ENCODE measurements around the gene PDXDC1.
A peak's percentile ranks its signal among the peaks of the same experiment; 100 is the strongest.
"Not testable (repeated sequence)": the region's sequence is repeated elsewhere in the genome, so short reads cannot be mapped to it uniquely, and the experiment has no call there.

PDXDC1 gene

DNA sequence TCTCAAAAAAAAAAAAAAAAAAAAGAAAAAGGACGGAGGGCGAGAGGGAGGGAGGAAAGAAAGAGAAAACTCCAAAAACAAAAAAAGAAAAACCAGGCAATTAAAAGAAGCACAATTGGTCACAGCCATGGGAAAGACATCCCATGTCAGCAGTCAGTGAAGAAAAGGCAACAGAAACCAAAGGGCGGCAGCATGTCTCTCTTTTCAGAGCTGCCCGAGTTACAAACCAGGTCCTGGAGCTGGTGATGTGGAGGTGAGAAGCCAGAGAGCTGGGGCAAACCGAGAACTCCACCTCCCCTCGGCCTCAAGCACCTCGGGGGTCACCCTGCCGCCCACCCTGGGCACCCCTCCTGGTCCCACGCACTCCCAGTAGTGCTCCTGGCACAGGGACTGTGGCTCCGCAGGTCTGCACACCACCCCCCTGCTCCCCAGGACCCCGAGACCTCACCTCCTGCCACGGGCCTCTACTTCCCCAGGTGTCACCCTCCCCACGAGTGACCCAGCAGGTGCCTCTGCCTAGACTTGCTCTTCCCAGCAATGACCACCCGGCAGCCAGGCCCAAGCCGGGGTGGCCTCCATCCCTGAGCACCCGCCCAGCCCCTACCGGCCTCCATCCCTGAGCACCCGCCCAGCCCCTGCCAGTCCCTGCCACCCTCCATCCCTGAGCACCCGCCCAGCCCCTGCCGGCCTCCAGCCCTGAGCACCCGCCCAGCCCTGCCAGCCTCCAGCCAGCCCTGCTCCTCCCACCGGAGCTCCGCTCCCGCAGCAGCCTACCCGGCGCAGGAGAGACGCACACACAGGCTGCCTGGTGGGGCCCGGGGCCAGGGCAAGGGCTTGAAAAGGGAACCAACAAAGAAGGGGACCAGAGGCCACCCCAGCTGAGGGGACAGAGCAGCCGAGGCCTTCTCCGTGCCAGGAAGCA lies 165.9 kb downstream of the PDXDC1 start:
- not testable (repeated sequence) for DNase-seq

- no peak for DNase-seq
These were observed 166.8 kb downstream of the PDXDC1 start for GRCh38 chr16:15141586-15141985.

DNA sequence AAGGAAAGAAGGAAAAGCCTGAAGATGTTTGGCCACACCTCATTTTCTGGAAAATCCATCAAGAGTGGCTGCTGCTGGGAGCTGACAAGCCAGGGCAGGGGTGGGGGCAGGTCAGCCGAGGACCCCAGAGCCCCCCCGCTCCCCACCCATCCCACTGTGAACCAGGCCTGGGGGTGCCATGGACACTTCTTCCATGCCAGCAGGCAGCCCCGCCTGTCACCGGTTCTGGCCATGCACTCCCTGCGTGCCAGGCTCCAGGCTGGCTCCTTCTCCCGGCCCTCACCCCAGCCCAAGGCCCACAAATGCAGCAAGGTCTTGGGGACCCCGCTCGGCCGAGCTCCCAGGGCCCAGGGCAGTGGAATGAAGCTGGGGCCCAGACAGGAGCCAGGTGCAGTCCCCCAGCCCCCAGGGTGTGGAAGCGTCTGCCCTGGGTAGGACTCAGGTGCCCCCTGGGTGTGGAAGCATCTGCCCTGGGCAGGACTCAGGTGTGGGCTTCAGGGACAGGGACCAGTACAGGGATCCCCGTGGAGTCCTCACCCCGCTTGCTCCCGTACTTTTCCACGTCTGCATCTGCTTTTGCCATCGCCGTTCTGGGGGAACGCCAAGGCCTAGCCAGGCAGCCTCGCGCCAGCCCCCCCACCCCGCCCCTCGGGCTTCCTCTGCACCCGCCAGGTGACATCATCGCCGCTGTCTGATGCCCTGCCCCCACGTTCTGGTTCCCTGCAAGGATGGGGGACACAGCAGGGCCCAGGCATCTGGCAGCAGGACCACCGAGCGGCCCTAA lies 167.5 kb downstream of the PDXDC1 start:
- DNase-seq: not testable (repeated sequence)

- not testable (repeated sequence) for DNase-seq
These were observed 168.2 kb downstream of the PDXDC1 start for GRCh38 chr16:15142891-15143600.

DNA sequence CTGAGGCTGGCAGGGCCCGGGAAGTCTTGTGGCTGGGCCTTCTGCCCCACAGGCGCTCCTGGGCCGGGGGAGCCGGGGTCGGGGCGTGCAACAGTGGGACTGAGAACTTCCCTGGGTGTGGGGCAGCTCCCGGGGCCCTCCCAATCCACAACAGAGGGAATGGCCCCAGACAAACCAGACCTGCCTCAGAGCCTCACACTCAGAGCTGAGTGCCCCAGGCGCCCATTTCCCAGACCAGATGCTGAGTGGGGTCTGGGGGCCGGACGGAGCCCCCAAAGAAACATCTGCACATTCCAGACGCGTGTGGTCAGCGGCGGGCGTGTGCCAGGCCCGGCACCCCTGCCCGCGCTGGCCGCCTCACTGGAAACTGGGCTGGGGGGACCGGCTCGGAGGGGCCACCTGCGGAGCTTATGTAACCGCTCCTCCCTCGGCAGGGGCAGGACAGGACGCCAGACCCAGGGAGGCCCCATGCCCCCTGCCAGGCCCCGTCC lies 168.8 kb downstream of the PDXDC1 start:
- DNase-seq: not testable (repeated sequence)

- DNase-seq: not testable (repeated sequence)
These were observed 169.3 kb downstream of the PDXDC1 start for GRCh38 chr16:15144092-15144631.

DNA sequence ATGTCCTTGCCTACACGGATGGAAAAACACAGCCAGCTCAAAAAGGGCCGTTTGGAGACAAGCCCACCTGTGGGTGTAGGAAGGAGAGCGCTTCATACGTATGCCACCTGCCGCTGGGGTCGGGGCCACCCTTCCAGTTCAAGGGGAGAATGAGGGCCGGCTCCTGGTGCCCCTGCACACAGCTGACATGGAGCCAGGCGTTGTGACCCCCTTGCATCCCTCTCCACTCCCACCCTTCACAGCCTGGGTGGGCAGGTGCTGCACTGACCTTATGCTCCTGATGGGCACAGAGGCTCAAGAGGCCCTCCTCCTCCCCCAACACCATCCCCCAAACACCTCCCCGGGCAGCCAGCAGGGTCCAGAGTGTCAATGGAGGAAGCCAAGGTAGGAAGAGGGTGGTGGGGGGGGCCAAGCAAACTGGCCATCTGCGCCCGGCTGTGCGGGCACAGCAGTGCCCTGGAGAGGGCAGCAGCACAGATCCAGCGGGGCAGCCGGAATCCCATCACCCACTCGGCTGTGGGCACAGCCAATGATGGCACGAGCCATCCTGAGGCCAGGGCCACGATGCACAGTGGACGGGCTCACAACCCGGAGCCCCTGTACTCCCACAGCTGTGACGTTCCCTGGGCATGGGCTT lies 170.1 kb downstream of the PDXDC1 start:
- DNase-seq: not testable (repeated sequence)

DNA sequence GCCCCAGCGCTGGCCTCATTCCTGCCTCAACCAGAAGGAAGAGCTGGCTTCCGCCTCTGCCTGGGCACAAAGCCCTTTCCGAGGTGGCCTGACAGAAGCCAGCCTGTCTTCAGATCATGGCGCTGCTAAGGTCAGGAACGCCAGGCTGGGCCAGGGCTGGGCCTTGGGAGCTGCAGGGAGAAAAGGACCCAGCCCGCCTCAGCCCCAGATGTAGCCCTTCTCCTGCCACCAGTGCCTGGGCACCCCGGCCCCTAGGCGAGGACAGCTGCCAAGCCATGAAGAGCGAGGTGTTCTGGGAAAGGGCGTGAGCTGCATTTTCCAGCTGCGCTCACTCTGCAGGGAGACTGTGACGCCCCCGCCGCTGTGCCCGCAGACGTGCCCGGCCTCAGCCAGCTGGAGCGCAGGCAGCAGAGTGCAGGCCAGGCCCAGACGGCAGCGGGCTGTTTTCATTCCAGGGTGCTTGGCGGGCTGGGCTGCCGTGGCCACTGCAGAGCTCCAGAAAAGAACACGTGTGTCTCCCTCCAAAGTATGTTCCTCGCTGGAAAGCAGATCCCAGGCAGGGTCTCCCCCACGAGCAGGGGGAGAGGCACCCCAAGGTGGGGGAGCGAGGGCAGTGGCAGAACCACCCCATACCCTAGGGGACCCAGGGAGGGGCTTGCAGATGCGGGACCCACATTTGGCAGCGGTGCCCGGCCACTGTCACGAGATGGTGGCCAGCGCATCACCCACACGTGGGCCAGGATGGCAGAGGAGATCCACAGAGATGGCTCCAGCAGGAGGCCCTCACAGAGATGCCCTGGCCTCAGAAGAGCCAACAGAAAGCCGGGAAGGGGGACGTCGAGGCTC lies 170.8 kb downstream of the PDXDC1 start:
- DNase-seq: not testable (repeated sequence)

GRCh38 chr16:15146264-15146662 lies 171.4 kb downstream of the PDXDC1 start:
- DNase-seq: not testable (repeated sequence)

DNA sequence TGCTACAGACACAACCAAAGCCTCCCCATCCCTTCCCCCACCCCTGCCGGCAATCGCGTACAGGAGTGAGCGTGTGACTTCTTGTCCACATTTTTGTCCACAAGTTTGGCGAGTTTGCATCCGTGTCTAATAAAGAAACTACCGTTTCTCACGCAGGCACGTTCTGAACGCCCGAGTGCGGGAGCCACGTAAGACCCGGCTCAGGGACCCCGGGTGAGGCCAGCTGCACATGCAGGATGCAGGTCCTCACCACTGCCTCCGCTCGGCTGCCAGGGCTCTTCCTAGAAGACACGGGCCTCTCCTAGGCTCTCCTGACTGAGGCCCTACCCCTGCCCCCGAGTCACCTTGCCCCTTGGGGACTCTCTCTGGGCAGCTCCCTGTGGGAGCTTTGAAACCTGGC lies 174.0 kb downstream of the PDXDC1 start:
- DNase-seq: not testable (repeated sequence)

GRCh38 chr16:15149260-15149659 lies 174.4 kb downstream of the PDXDC1 start:
- DNase-seq: not testable (repeated sequence)

GRCh38 chr16:15154005-15154404 lies 179.2 kb downstream of the PDXDC1 start:
- peak; percentile 26 to 39 for DNase-seq

DNA sequence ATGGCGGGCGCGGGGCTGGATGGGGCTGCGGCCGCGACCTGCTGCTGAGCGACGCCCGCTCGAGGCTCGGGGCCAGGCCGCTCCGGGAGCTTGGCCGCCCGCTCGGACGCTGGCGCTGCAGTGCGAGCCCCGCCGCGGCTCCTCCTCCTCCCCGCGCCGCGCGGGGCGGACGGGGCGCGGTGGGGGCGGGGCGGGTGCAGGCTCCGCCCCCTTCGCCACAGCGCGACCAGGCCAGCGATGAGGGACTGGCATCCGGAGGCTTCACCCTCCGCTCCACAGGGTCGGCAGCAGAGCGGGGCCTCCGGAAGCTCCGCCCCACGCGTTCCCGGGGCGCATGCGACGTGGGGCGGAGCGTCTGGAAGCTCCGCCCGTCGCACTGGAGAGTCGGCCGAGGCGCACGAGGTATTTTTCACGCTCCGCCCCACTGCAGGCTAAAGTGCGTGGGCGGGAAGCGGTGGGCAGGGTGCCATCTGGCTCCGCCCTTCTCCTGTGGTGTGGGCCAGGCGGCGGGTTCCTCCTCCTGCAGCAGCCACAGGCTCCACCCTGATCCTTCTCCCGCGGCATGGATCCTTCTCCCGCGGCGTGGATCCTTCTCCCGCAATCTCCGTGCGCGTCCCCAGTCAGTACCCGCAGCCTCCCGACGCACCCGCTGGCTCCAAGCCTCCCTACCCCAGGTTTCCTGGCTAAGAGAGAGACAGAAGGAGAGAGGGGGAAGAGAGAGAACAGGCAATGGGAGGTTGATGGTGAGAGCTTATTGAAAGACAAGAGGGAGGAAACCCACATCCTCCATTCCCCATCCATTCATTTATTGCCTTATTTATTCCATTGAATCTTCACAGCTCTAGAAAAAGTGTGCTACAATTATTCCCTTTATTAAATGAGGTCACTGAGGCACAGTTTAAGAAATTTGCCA lies 180.1 kb downstream of the PDXDC1 start:
- DNase-seq: peak; percentile 84 to 89

DNA sequence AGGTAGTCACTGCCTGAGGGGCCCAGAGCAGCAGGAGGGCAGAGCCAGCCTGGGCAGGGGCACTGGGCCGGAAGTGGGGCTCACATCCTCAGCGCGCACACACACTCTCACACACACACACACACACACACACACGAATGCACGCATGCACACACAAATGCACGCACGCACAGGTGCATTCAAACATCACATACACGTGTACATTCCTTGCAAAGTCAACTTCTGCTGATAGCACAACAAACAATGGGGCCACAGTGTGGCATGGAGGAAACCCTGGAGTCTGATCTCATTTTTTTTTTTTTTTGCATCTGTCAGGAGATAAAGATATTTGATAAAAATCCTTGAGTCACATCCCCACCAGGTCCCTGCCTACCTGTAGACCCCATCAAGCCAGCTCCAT lies 182.8 kb downstream of the PDXDC1 start:
- DNase-seq: not testable (repeated sequence)

DNA sequence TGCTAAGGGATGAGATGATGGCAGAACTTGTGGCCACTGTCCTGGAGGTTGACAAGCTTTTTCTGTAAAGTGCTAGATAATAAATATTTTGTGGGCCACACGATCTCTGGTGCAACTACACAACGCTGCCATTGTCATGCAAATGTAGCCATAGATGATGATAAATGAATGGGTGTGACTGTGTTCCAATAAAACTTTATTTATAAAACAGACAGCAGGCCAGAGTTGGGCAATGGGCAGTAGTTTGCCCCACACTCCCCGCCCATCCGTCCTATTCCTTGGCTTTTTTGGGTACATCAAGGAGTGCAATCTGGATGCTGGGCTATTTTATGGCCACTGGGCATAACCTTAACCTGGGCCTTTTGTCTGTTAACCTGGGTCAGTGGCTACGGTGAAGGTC lies 184.8 kb downstream of the PDXDC1 start:
- not testable (repeated sequence) for DNase-seq

DNA sequence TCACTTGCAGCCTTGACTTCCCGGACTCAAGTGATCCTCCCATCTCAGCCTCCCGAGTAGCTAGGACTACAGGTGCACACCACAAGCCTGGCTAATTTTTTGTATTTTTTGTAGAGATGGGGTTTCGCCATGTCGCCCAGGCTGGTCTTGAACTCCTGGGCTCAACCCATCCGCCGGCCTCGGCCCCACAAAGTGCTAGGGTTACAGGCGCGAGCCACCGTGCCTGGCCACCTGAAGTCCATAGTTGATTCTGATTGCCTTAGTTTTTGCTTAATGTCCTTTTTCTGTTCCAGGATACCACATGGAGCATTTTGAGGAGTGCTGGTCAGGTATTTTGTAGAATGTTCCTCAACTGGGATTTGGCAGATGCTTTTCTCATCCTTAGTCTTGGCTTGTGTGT lies 185.7 kb downstream of the PDXDC1 start:
- DNase-seq: not testable (repeated sequence)

- not testable (repeated sequence) for DNase-seq
These were observed 188.2 kb downstream of the PDXDC1 start for GRCh38 chr16:15163055-15163454.

- DNase-seq: not testable (repeated sequence)
These were observed 191.4 kb downstream of the PDXDC1 start for GRCh38 chr16:15166177-15166576.

DNA sequence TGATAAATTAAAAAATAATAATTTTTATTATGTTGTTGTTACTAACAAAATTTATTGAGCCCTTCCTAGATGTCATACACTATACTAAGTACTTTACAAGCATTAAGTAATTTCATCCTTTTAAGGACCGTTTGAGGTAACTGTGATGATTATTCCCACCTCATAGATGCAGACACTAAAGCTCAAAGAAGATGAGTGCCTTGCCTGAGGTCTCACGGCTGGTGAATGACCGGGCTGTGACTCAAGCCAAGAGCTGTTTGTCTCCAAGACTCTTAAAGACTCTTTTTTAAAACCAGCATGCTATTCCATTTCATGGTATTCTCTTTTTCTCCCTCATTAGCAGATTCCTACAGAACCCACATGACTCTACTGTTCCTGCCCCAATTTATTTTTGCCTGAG lies 193.5 kb downstream of the PDXDC1 start:
- DNase-seq: not testable (repeated sequence)
